WTC11 (cell line): ENCODE measurements around the gene KRTCAP2.

Experiments used
- ELF4 ChIP-seq: sonication (generic); formaldehyde crosslinking; IDR thresholded peaks from 2 replicates; pipeline ENCODE4 v1.8.1; 2022; ENCODE audit warnings: low read depth, mild to moderate bottlenecking, moderate library complexity, missing genetic modification reagents
- EMX1 ChIP-seq: fragments of 250-450 bp; sonication (Bioruptor Pico); IDR thresholded peaks from 2 replicates; pipeline ENCODE4 v1.8.0; 2021; ENCODE audit warnings: mild to moderate bottlenecking
- JUN ChIP-seq: sonication (generic); formaldehyde crosslinking; IDR thresholded peaks from 2 replicates; pipeline ENCODE4 v1.8.0; 2023; ENCODE audit warnings: mild to moderate bottlenecking, missing genetic modification reagents
- ZNF121 ChIP-seq: sonication (generic); formaldehyde crosslinking; IDR thresholded peaks from 2 replicates; pipeline ENCODE4 v1.8.0; 2023; ENCODE audit warnings: missing genetic modification reagents
- TF ChIP-seq, protein P1 (sequence below): fragments of 200-600 bp; IDR thresholded peaks from 2 replicates; pipeline ENCODE4 v1.8.0; 2022; ENCODE audit warnings: antibody characterized with exemption
- TF ChIP-seq, protein P2 (sequence below): fragments of 250-450 bp; sonication (Bioruptor Pico); IDR thresholded peaks from 2 replicates; pipeline ENCODE4 v2.1.2; 2022; ENCODE audit warnings: mild to moderate bottlenecking, moderate library complexity
- TF ChIP-seq, protein P3 (sequence below): sonication (generic); formaldehyde crosslinking; IDR thresholded peaks from 2 replicates; pipeline ENCODE4 v1.8.1; 2023; ENCODE audit warnings: mild to moderate bottlenecking, missing genetic modification reagents

DNA sequence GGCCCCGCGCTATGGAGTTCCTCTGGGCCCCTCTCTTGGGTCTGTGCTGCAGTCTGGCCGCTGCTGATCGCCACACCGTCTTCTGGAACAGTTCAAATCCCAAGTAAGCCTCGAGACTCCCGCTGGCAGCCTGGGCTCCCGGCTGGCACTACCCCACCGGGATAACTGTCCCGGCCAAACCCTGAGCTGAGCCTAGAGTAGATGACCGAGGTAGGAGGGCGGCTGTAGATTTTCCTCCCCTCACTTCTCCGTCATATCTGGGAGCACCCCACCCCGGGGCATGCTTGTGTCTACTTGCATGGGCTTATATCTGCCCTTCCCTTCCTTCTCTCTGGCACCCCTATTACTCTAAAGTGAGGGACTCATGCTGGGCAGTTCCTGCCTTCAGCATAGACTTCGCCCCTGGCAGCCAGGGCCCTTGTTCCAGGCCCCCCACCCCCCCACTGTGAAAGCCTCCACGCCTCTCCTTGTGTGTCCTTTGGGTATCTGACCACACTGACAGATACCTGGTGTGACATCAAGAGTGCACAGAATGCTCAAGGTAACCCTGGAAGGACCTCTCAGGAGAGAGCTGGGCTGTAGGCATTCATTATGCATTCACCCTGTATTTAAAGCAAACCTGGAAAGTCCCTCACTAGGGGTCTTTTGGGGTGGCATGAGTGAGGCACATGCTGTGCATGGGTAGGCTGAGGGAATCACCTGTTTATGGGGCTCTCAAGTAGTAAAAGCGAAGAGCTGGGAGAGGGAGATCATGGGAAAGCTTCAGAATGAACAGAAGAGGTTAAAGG lies 44.9 kb downstream of the KRTCAP2 start:
- TF ChIP-seq JUN (CRISPR knock-in tag) (no peak), ZNF121 (CRISPR knock-in tag) (no peak), ELF4 (CRISPR knock-in tag) (no peak), EMX1 (CRISPR knock-in tag) (no peak)
- TF ChIP-seq, protein P1, sequence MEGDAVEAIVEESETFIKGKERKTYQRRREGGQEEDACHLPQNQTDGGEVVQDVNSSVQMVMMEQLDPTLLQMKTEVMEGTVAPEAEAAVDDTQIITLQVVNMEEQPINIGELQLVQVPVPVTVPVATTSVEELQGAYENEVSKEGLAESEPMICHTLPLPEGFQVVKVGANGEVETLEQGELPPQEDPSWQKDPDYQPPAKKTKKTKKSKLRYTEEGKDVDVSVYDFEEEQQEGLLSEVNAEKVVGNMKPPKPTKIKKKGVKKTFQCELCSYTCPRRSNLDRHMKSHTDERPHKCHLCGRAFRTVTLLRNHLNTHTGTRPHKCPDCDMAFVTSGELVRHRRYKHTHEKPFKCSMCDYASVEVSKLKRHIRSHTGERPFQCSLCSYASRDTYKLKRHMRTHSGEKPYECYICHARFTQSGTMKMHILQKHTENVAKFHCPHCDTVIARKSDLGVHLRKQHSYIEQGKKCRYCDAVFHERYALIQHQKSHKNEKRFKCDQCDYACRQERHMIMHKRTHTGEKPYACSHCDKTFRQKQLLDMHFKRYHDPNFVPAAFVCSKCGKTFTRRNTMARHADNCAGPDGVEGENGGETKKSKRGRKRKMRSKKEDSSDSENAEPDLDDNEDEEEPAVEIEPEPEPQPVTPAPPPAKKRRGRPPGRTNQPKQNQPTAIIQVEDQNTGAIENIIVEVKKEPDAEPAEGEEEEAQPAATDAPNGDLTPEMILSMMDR: no peak
- TF ChIP-seq, protein P2, sequence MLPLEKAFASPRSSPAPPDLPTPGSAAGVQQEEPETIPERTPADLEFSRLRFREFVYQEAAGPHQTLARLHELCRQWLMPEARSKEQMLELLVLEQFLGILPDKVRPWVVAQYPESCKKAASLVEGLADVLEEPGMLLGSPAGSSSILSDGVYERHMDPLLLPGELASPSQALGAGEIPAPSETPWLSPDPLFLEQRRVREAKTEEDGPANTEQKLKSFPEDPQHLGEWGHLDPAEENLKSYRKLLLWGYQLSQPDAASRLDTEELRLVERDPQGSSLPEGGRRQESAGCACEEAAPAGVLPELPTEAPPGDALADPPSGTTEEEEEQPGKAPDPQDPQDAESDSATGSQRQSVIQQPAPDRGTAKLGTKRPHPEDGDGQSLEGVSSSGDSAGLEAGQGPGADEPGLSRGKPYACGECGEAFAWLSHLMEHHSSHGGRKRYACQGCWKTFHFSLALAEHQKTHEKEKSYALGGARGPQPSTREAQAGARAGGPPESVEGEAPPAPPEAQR (CRISPR knock-in tag): no peak
- TF ChIP-seq, protein P3, sequence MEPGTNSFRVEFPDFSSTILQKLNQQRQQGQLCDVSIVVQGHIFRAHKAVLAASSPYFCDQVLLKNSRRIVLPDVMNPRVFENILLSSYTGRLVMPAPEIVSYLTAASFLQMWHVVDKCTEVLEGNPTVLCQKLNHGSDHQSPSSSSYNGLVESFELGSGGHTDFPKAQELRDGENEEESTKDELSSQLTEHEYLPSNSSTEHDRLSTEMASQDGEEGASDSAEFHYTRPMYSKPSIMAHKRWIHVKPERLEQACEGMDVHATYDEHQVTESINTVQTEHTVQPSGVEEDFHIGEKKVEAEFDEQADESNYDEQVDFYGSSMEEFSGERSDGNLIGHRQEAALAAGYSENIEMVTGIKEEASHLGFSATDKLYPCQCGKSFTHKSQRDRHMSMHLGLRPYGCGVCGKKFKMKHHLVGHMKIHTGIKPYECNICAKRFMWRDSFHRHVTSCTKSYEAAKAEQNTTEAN (CRISPR knock-in tag): no peak
